ENCODE measurements around the gene ALDH1A3.

The ALDH1A3 gene

GRCh38 chr15:100860829-100861510 is 18.7 kb upstream of the ALDH1A3 start:
- Histone ChIP-seq H2AFZ (ENCODE audit: insufficient read depth, low read length, poor library complexity) (no peak overlapping the region), H3K4me2 (ENCODE audit: low read length) (no peak overlapping the region), H3K27me3 (ENCODE audit: insufficient read depth, low read length) (no peaks in the 10 kb centered on the region), H4K91ac (ENCODE audit: low read depth, low read length) (no peak overlapping the region), H3K18ac (ENCODE audit: low read length) (no peak overlapping the region), H3K23ac (ENCODE audit: low read length) (no peak overlapping the region), H2BK5ac (ENCODE audit: low read depth, low read length, poor library complexity) (no peak overlapping the region), H3K4me3 (ENCODE audit: low read depth, low read length) (no peak overlapping the region), H4K8ac (ENCODE audit: low read depth, low read length) (no peak overlapping the region), H3K4ac (ENCODE audit: low read depth, low read length) (no peak overlapping the region), H3K4me1 (ENCODE audit: control insufficient read depth in 1 of 2, insufficient read depth in 2 of 2, low read length in 2 of 2) (no peaks in the 10 kb centered on the region), H3K79me1 (ENCODE audit: low read length) (no peaks in the 10 kb centered on the region), H2BK120ac (ENCODE audit: insufficient read depth, low read length, poor library complexity) (no peak overlapping the region), H3K79me2 (ENCODE audit: control insufficient read depth, insufficient read depth, low read length, poor library complexity) (no peaks in the 10 kb centered on the region), H2AK5ac (ENCODE audit: low read length) (no peak overlapping the region), H3K9me3 (ENCODE audit: insufficient read depth, low read depth, low read length) (peaks cover 10% of the 10 kb centered on the region), H3K9ac (ENCODE audit: low read length) (no peak overlapping the region), H3K36me3 (ENCODE audit: control insufficient read depth in 1 of 2, insufficient read depth in 2 of 2, low read length in 2 of 2) (no peaks in the 10 kb centered on the region), H3K14ac (ENCODE audit: low read length) (no peak overlapping the region), H3K27ac (ENCODE audit: low read depth, low read length) (no peak overlapping the region), H4K12ac (ENCODE audit: low read depth, low read length) (no peak overlapping the region), H2BK12ac (ENCODE audit: low read length) (no peak overlapping the region)
- WGBS (ENCODE audit: extremely low coverage, insufficient coverage, insufficient read length): no CpG with 5 or more reads among the region's 14 CpGs
- DNase-seq: no peak

- no peak overlapping the region for H3K4me3 ChIP-seq (ENCODE audit: low read depth, low read length)
- no peak overlapping the region for H2AK5ac ChIP-seq (ENCODE audit: low read length)
- no peak overlapping the region for H3K9ac ChIP-seq (ENCODE audit: low read length)
- H2BK120ac ChIP-seq (ENCODE audit: insufficient read depth, low read length, poor library complexity): no peak overlapping the region
- H3K79me2 ChIP-seq (ENCODE audit: control insufficient read depth, insufficient read depth, low read length, poor library complexity): no peaks in the 10 kb centered on the region
- no peak overlapping the region for H3K14ac ChIP-seq (ENCODE audit: low read length)
- H2AFZ ChIP-seq (ENCODE audit: insufficient read depth, low read length, poor library complexity): no peak overlapping the region
- no peak overlapping the region for H3K18ac ChIP-seq (ENCODE audit: low read length)
- no peak overlapping the region for H3K23ac ChIP-seq (ENCODE audit: low read length)
- H4K8ac ChIP-seq (ENCODE audit: low read depth, low read length): no peak overlapping the region
- peaks cover 10% of the 10 kb centered on the region for H3K9me3 ChIP-seq (ENCODE audit: insufficient read depth, low read depth, low read length)
- H3K79me1 ChIP-seq (ENCODE audit: low read length): no peaks in the 10 kb centered on the region
- H3K4me1 ChIP-seq (ENCODE audit: control insufficient read depth in 1 of 2, insufficient read depth in 2 of 2, low read length in 2 of 2): no peaks in the 10 kb centered on the region
- no peak overlapping the region for H4K12ac ChIP-seq (ENCODE audit: low read depth, low read length)
- no peaks in the 10 kb centered on the region for H3K36me3 ChIP-seq (ENCODE audit: control insufficient read depth in 1 of 2, insufficient read depth in 2 of 2, low read length in 2 of 2)
- WGBS (ENCODE audit: extremely low coverage, insufficient coverage, insufficient read length): no CpG with 5 or more reads among the region's 16 CpGs
- H3K27ac ChIP-seq (ENCODE audit: low read depth, low read length): no peak overlapping the region
- no peak overlapping the region for H3K4me2 ChIP-seq (ENCODE audit: low read length)
- no peak for DNase-seq
- no peak overlapping the region for H4K91ac ChIP-seq (ENCODE audit: low read depth, low read length)
- H3K27me3 ChIP-seq (ENCODE audit: insufficient read depth, low read length): no peaks in the 10 kb centered on the region
- H3K4ac ChIP-seq (ENCODE audit: low read depth, low read length): no peak overlapping the region
- no peak overlapping the region for H2BK12ac ChIP-seq (ENCODE audit: low read length)
- H2BK5ac ChIP-seq (ENCODE audit: low read depth, low read length, poor library complexity): no peak overlapping the region
These were observed 18.1 kb upstream of the ALDH1A3 start for GRCh38 chr15:100861511-100861991.

GRCh38 chr15:100862162-100862561 is 17.5 kb upstream of the ALDH1A3 start:
- H4K8ac ChIP-seq (ENCODE audit: low read depth, low read length): no peak overlapping the region
- no peak overlapping the region for H3K27ac ChIP-seq (ENCODE audit: low read depth, low read length)
- no peak for DNase-seq
- H3K23ac ChIP-seq (ENCODE audit: low read length): no peak overlapping the region
- no peak overlapping the region for H3K14ac ChIP-seq (ENCODE audit: low read length)
- no peaks in the 10 kb centered on the region for H3K79me2 ChIP-seq (ENCODE audit: control insufficient read depth, insufficient read depth, low read length, poor library complexity)
- no peaks in the 10 kb centered on the region for H3K27me3 ChIP-seq (ENCODE audit: insufficient read depth, low read length)
- H2AK5ac ChIP-seq (ENCODE audit: low read length): no peak overlapping the region
- WGBS (ENCODE audit: extremely low coverage, insufficient coverage, insufficient read length): no CpG with 5 or more reads among the region's 6 CpGs
- H4K91ac ChIP-seq (ENCODE audit: low read depth, low read length): no peak overlapping the region
- H3K4me1 ChIP-seq (ENCODE audit: control insufficient read depth in 1 of 2, insufficient read depth in 2 of 2, low read length in 2 of 2): no peaks in the 10 kb centered on the region
- no peak overlapping the region for H2BK5ac ChIP-seq (ENCODE audit: low read depth, low read length, poor library complexity)
- no peak overlapping the region for H2BK120ac ChIP-seq (ENCODE audit: insufficient read depth, low read length, poor library complexity)
- H3K79me1 ChIP-seq (ENCODE audit: low read length): no peaks in the 10 kb centered on the region
- no peak overlapping the region for H2BK12ac ChIP-seq (ENCODE audit: low read length)
- no peak overlapping the region for H3K4me3 ChIP-seq (ENCODE audit: low read depth, low read length)
- no peaks in the 10 kb centered on the region for H3K36me3 ChIP-seq (ENCODE audit: control insufficient read depth in 1 of 2, insufficient read depth in 2 of 2, low read length in 2 of 2)
- H3K18ac ChIP-seq (ENCODE audit: low read length): no peak overlapping the region
- H3K9ac ChIP-seq (ENCODE audit: low read length): no peak overlapping the region
- H2AFZ ChIP-seq (ENCODE audit: insufficient read depth, low read length, poor library complexity): no peak overlapping the region
- H3K4ac ChIP-seq (ENCODE audit: low read depth, low read length): no peak overlapping the region
- H3K9me3 ChIP-seq (ENCODE audit: insufficient read depth, low read depth, low read length): peaks cover 10% of the 10 kb centered on the region
- H4K12ac ChIP-seq (ENCODE audit: low read depth, low read length): no peak overlapping the region
- no peak overlapping the region for H3K4me2 ChIP-seq (ENCODE audit: low read length)

GRCh38 chr15:100863075-100863795 is 16.4 kb upstream of the ALDH1A3 start:
- Histone ChIP-seq H3K36me3 (ENCODE audit: control insufficient read depth in 1 of 2, insufficient read depth in 2 of 2, low read length in 2 of 2) (no peaks in the 10 kb centered on the region), H3K9me3 (ENCODE audit: insufficient read depth, low read depth, low read length) (peaks cover 10% of the 10 kb centered on the region), H3K4me3 (ENCODE audit: low read depth, low read length) (no peak overlapping the region), H4K91ac (ENCODE audit: low read depth, low read length) (no peak overlapping the region), H4K8ac (ENCODE audit: low read depth, low read length) (no peak overlapping the region), H3K9ac (ENCODE audit: low read length) (no peak overlapping the region), H2BK5ac (ENCODE audit: low read depth, low read length, poor library complexity) (no peak overlapping the region), H3K27me3 (ENCODE audit: insufficient read depth, low read length) (no peaks in the 10 kb centered on the region), H3K14ac (ENCODE audit: low read length) (no peak overlapping the region), H2BK120ac (ENCODE audit: insufficient read depth, low read length, poor library complexity) (no peak overlapping the region), H3K27ac (ENCODE audit: low read depth, low read length) (no peak overlapping the region), H3K4me2 (ENCODE audit: low read length) (no peak overlapping the region), H3K4ac (ENCODE audit: low read depth, low read length) (no peak overlapping the region), H2AK5ac (ENCODE audit: low read length) (no peak overlapping the region), H3K4me1 (ENCODE audit: control insufficient read depth in 1 of 2, insufficient read depth in 2 of 2, low read length in 2 of 2) (no peaks in the 10 kb centered on the region), H2AFZ (ENCODE audit: insufficient read depth, low read length, poor library complexity) (no peak overlapping the region), H3K23ac (ENCODE audit: low read length) (no peak overlapping the region), H3K79me1 (ENCODE audit: low read length) (no peaks in the 10 kb centered on the region), H3K79me2 (ENCODE audit: control insufficient read depth, insufficient read depth, low read length, poor library complexity) (no peaks in the 10 kb centered on the region), H3K18ac (ENCODE audit: low read length) (no peak overlapping the region), H2BK12ac (ENCODE audit: low read length) (no peak overlapping the region), H4K12ac (ENCODE audit: low read depth, low read length) (no peak overlapping the region)
- no peak for DNase-seq
- no CpG with 5 or more reads among the region's 7 CpGs for WGBS (ENCODE audit: extremely low coverage, insufficient coverage, insufficient read length)
